ENCODE data around the gene LSMEM2.

LSMEM2 gene

GRCh38 chr3:50288387-50289007 lies 9.6 kb downstream of the LSMEM2 start:
- Histone ChIP-seq H3K9ac (ENCODE audit: low read depth, low read length) (no peak overlapping the region), H3K4me2 (ENCODE audit: low read length) (no peak overlapping the region), H3K4me1 (ENCODE audit: control insufficient read depth, insufficient read depth, low read length) (peaks cover 6% of the 10 kb centered on the region), H3K4me3 (ENCODE audit: low read length) (no peak overlapping the region), H3K36me3 (ENCODE audit: insufficient read depth, low read length) (peaks cover 38% of the 10 kb centered on the region), H3K27me3 (ENCODE audit: control insufficient read depth, insufficient read depth, low read length) (no peaks in the 10 kb centered on the region), H3K9me3 (replicated peaks; ENCODE audit: low read length) (no peaks in the 10 kb centered on the region)

GRCh38 chr3:50289130-50289529 lies 10.2 kb downstream of the LSMEM2 start:
- Histone ChIP-seq H3K4me3 (ENCODE audit: low read length) (no peak overlapping the region), H3K9ac (ENCODE audit: low read depth, low read length) (no peak overlapping the region), H3K4me2 (ENCODE audit: low read length) (no peak overlapping the region), H3K27me3 (ENCODE audit: control insufficient read depth, insufficient read depth, low read length) (no peaks in the 10 kb centered on the region), H3K36me3 (ENCODE audit: insufficient read depth, low read length) (peaks cover 38% of the 10 kb centered on the region), H3K9me3 (replicated peaks; ENCODE audit: low read length) (no peaks in the 10 kb centered on the region), H3K4me1 (ENCODE audit: control insufficient read depth, insufficient read depth, low read length) (peaks cover 6% of the 10 kb centered on the region)

- peaks cover 6% of the 10 kb centered on the region for H3K4me1 ChIP-seq (ENCODE audit: control insufficient read depth, insufficient read depth, low read length)
- H3K36me3 ChIP-seq (ENCODE audit: insufficient read depth, low read length), result peaks cover 38% of the 10 kb centered on the region
- H3K4me2 ChIP-seq (ENCODE audit: low read length), result peak overlapping the region; percentile 91
- no peaks in the 10 kb centered on the region for H3K9me3 ChIP-seq (replicated peaks; ENCODE audit: low read length)
- H3K27me3 ChIP-seq (ENCODE audit: control insufficient read depth, insufficient read depth, low read length), result no peaks in the 10 kb centered on the region
- no peak overlapping the region for H3K4me3 ChIP-seq (ENCODE audit: low read length)
- H3K9ac ChIP-seq (ENCODE audit: low read depth, low read length), result no peak overlapping the region
Observed at GRCh38 chr3:50290161-50290641, 11.3 kb downstream of the LSMEM2 start.

DNA sequence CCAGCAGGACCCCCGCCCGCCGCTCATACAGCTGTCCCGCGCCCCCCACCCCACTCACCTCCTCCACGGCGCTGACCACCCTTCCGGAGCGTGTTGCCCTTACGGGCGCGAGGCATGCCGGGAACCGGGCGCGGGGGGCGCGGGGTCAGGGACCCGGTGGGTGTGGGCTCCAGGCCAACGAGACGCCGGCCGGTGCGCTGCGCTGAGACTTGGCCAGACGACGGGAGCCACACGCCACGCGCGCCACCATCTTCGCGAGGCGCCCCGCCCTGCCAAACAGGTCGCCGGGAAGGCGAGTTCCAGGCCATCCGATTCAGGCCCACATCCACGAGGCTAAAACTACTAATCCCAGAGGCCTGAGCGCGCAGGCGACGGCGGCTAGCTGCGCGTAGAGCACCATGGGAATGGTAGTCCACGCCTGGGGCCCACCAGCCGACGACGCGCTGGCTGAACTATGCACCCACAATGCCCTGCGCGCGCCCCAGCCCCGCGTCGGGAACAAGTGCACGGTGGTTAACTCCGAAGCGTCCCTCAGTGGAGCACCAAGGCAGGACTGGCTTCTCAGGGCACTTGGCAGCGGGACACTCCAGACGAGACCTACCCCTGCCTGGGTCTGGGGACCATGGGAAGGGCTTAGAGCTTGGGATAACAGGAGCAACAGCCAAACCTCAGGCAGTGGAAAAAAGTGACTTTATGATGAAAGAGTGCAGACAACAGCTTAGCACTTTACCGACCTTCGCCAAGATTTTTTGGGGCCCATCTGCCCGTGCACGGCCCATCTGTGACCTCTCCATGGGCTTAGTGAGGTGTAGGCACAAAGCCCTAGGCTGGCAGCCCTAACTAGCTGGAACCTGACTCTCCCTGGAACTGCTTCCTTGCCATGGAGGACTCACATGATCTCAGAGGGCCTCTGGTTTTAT lies 13.5 kb downstream of the LSMEM2 start, which contains the start of gene IFRD2:
Gene IFRD2 (minus strand): TSS at position 271 of the 920 bp plus-strand sequence. CDS start 155 bp downstream, at position 116.
- peak within 1 kb of the TSS; percentile 88 for H3K9ac ChIP-seq (ENCODE audit: low read depth, low read length)
- peak within 1 kb of the TSS; percentile 85 for H3K4me3 ChIP-seq (ENCODE audit: low read length)
- H3K27me3 ChIP-seq (ENCODE audit: control insufficient read depth, insufficient read depth, low read length), result no peaks in the 10 kb centered on the region
- H3K9me3 ChIP-seq (replicated peaks; ENCODE audit: low read length), result no peaks in the 10 kb centered on the region
- H3K4me2 ChIP-seq (ENCODE audit: low read length), result peak within 1 kb of the TSS; percentile 91
- H3K36me3 ChIP-seq (ENCODE audit: insufficient read depth, low read length), result peaks cover 27% of the 10 kb centered on the region
- peaks cover 6% of the 10 kb centered on the region for H3K4me1 ChIP-seq (ENCODE audit: control insufficient read depth, insufficient read depth, low read length)

DNA sequence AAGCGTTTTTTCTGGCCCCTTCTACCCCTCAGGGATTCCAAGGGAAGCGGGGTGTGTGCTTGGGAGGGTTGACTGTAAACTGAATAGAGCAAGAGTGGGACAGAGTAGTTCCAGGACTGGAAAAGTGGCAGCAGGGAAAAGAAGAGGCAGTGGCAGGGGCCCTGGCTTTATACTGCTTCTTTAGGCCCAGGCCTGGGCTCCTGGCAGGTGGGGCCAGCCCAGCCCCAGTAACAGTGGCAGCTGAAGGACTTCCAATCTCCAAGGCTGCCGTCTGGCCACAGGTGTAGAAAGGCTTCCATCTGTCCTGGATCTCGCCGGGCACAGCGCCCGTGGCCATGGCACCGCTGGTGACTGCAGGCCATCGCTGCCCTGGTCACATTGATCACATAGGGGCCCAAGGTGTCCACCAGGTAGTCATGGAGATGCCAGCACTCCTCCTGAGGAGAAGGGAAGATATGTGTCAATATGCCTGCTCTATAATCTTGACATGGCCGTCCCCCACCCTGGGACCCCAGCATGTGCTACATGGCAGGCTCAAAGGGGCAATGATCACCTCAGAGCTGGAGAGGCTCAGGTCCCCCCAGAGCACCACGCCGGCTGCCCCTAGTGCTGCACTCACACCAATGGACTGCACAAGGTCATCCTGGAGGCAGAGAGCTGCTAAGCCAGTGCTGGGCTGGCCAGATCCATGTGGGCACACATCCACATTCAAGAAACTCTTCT lies 14.4 kb downstream of the LSMEM2 start:
- peak overlapping the region; percentile 66 for H3K4me3 ChIP-seq (ENCODE audit: low read length)
- H3K27me3 ChIP-seq (ENCODE audit: control insufficient read depth, insufficient read depth, low read length), result no peaks in the 10 kb centered on the region
- H3K36me3 ChIP-seq (ENCODE audit: insufficient read depth, low read length), result peaks cover 19% of the 10 kb centered on the region
- no peaks in the 10 kb centered on the region for H3K9me3 ChIP-seq (replicated peaks; ENCODE audit: low read length)
- peak overlapping the region; percentile 66 for H3K9ac ChIP-seq (ENCODE audit: low read depth, low read length)
- H3K4me2 ChIP-seq (ENCODE audit: low read length), result peak overlapping the region; percentile 86
- H3K4me1 ChIP-seq (ENCODE audit: control insufficient read depth, insufficient read depth, low read length), result peaks cover 9% of the 10 kb centered on the region

- Histone ChIP-seq H3K4me1 (ENCODE audit: control insufficient read depth, insufficient read depth, low read length) (peaks cover 17% of the 10 kb centered on the region), H3K9me3 (replicated peaks; ENCODE audit: low read length) (no peaks in the 10 kb centered on the region), H3K4me2 (ENCODE audit: low read length) (no peak overlapping the region), H3K9ac (ENCODE audit: low read depth, low read length) (no peak overlapping the region), H3K27me3 (ENCODE audit: control insufficient read depth, insufficient read depth, low read length) (no peaks in the 10 kb centered on the region), H3K36me3 (ENCODE audit: insufficient read depth, low read length) (peaks cover 13% of the 10 kb centered on the region), H3K4me3 (ENCODE audit: low read length) (no peak overlapping the region)
Observed at GRCh38 chr3:50294089-50294488, 15.2 kb downstream of the LSMEM2 start.

DNA sequence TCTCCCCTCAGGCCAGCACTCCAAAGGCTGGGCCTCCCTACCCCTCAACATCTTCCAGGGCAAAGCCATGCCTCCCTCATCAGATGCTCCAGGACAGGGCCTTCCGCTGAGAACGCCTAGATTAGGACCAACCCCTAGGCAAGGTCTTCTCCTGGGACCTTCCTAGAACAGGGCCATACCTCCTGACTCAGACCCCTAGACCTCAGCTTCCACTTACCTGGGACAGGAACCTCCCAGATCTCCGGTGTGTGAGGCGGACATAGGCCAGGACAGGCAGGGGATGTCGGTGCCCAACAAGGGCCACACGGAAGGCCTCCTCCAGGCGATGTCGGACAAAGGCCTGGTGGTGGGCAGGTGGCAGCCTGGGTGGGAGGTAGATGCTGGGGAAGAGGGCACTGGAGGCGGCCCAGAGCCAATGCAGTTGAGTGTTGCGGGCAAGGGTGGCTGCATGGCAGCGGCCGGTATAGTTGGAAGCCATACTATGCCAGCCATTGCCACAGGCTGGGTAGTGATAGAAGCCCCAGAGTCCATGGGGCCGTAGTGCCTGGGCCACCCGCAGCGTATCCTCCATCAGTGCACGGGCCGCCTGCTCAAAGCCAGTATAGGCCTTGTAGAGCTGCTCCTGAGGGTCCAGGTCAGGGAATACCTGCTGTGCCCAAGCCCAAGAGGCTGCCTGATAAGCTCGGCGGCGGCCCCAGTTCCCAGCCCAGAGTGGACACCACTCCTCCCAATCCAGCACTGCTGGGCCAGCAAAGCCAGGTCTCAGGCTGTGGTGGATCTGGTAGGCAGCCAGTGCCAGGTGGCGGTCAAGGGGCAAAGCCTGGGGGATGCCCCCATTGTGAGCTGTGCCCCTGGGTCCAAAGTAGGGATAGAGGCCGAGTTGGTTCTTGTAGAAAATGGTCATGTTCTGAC lies 15.9 kb downstream of the LSMEM2 start:
- H3K9ac ChIP-seq (ENCODE audit: low read depth, low read length), result no peak overlapping the region
- peaks cover 7% of the 10 kb centered on the region for H3K36me3 ChIP-seq (ENCODE audit: insufficient read depth, low read length)
- no peaks in the 10 kb centered on the region for H3K9me3 ChIP-seq (replicated peaks; ENCODE audit: low read length)
- H3K27me3 ChIP-seq (ENCODE audit: control insufficient read depth, insufficient read depth, low read length), result no peaks in the 10 kb centered on the region
- H3K4me3 ChIP-seq (ENCODE audit: low read length), result no peak overlapping the region
- peaks cover 18% of the 10 kb centered on the region for H3K4me1 ChIP-seq (ENCODE audit: control insufficient read depth, insufficient read depth, low read length)
- no peak overlapping the region for H3K4me2 ChIP-seq (ENCODE audit: low read length)

DNA sequence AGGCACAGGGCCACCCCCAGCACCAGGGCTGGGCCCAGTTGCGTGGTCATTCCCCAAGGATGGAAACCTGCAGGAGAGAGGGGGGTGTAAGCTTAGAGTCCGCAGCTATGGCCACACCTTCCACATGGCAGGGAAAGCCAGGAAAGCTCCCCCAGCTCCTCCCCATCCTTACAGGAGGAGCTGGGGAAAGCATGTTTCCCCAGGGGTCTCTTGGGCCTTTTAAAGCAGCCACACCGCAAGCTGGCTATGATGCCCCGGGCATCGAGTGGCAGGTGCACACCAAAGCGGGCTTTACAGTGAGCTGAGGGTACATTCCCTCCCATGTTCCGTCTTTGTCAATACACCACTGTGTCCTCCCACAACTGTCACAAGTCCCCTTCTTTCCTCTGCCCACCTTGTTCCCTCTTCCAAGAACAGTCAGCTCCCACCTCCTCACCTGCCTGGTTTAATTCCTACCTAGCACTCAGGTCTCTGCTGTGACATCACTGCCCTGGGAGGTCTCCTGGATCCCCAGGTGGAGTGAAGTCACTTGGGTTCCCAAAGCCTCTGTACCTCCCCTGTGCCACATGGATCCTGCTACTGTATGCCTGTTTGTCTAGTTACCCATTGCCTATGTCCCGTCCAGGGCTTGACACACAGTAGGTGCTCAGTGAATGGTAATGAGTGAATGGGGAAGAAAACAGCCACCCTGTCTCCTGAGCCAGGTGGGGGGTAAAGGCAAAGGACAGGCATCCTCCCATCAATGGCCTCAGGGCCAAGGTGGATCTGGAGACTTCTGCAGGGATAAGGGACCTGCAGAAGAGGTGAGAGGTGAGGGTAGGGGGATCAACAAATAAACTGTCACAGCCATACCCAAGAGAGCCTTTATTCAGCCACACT lies 16.9 kb downstream of the LSMEM2 start:
- no peak overlapping the region for H3K4me3 ChIP-seq (ENCODE audit: low read length)
- H3K36me3 ChIP-seq (ENCODE audit: insufficient read depth, low read length), result no peaks in the 10 kb centered on the region
- no peaks in the 10 kb centered on the region for H3K9me3 ChIP-seq (replicated peaks; ENCODE audit: low read length)
- H3K9ac ChIP-seq (ENCODE audit: low read depth, low read length), result no peak overlapping the region
- peaks cover 28% of the 10 kb centered on the region for H3K4me1 ChIP-seq (ENCODE audit: control insufficient read depth, insufficient read depth, low read length)
- H3K4me2 ChIP-seq (ENCODE audit: low read length), result no peak overlapping the region
- H3K27me3 ChIP-seq (ENCODE audit: control insufficient read depth, insufficient read depth, low read length), result no peaks in the 10 kb centered on the region

GRCh38 chr3:50296721-50297383 lies 18.0 kb downstream of the LSMEM2 start:
- Histone ChIP-seq H3K9me3 (replicated peaks; ENCODE audit: low read length) (no peaks in the 10 kb centered on the region), H3K4me2 (ENCODE audit: low read length) (no peak overlapping the region), H3K9ac (ENCODE audit: low read depth, low read length) (no peak overlapping the region), H3K4me3 (ENCODE audit: low read length) (no peak overlapping the region), H3K27me3 (ENCODE audit: control insufficient read depth, insufficient read depth, low read length) (no peaks in the 10 kb centered on the region), H3K4me1 (ENCODE audit: control insufficient read depth, insufficient read depth, low read length) (peaks cover 28% of the 10 kb centered on the region), H3K36me3 (ENCODE audit: insufficient read depth, low read length) (no peaks in the 10 kb centered on the region)

Measured in skeletal muscle satellite cell (primary cell).